ENCODE data around the gene BRD2. TPM values are rescaled to one million over a fixed set of nuclear protein-coding genes. Genes with fewer than 3 reads are reported as not detected.

BRD2 gene
- total and polyA plus RNA-seq, 11 donors = 56.8 to 107 (median 73.1) TPM

- H3K4me3 ChIP-seq = peak overlapping the region; percentile 63 to 100 (median 80)
- peaks cover 0 to 20% (median 10%) of the 10 kb centered on the region in 9 donors for H3K36me3 ChIP-seq
- H3K4me1 ChIP-seq = peaks cover 0 to 34% (median 16%) of the 10 kb centered on the region in 12 donors
- H3K27ac ChIP-seq = peak overlapping the region; percentile 97 to 100 (median 100)
- no peaks in the 10 kb centered on the region for H3K27me3 ChIP-seq
- ATAC-seq (peak; percentile 18 to 51 (median 42)), DNase-seq (peak; percentile 68 to 84 (median 79))
- TF ChIP-seq POLR2A (IDR thresholded peaks at IDR 0.05) = no peak
- TF ChIP-seq, protein P1, sequence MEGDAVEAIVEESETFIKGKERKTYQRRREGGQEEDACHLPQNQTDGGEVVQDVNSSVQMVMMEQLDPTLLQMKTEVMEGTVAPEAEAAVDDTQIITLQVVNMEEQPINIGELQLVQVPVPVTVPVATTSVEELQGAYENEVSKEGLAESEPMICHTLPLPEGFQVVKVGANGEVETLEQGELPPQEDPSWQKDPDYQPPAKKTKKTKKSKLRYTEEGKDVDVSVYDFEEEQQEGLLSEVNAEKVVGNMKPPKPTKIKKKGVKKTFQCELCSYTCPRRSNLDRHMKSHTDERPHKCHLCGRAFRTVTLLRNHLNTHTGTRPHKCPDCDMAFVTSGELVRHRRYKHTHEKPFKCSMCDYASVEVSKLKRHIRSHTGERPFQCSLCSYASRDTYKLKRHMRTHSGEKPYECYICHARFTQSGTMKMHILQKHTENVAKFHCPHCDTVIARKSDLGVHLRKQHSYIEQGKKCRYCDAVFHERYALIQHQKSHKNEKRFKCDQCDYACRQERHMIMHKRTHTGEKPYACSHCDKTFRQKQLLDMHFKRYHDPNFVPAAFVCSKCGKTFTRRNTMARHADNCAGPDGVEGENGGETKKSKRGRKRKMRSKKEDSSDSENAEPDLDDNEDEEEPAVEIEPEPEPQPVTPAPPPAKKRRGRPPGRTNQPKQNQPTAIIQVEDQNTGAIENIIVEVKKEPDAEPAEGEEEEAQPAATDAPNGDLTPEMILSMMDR (IDR thresholded peaks at IDR 0.05) = peak in 1 of 12 donors; percentile 35
- intact Hi-C loops (cut with DNase I) = loop anchor here in 2 of 10 donors (5.0 kb wide), 2 partner anchors 37 to 127 kb away; partner anchors contain the start of gene PSMB8 (in 1 of the 2)
- no peaks in the 10 kb centered on the region for H3K9me3 ChIP-seq
- 0 to 2% (median 1%) methylated on average over 19 to 40 of the region's 40 CpGs for WGBS, 4 donors
Measured at GRCh38 chr6:32968867-32969684, 682 bp downstream of the BRD2 start.

DNA sequence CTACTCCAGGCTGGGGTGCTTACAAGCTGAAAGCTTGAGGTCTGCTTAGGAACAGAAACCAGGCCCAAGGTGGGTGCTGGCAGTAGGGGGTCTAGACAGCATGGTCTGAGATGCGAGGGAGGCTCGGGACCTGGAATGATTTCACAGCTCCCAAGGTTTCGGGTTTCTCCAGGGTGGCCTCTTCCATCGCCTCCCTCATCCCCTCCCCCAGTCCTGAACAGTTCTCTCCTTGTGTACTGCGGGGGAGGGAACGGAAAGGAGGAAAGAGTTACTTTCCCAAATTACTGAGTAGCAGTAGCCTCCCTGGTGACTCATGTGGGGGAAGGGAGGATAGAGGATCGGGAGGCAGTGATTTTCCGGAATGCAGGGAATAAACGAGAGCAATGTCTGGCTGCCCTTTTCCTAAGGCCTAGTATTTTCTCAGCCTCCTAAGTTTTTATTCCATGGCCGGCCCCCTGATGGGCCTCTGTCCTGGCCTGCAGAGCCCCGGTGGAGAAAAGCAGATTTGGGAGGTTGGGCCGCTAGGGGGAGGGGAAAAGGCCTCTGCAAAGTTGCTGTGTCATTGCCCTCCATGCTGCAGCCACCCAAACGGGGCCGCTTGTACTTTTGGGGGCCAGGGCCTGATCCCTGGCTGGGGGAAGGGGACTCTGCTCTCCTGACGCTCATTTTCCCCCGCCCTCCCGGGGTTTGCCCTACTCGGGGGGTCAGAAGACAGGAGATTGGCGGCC, 1.5 kb downstream of the BRD2 start:
- ATAC-seq = peak in 3 of 4 donors; percentile 4 to 27 (median 24)
- Histone ChIP-seq H3K4me3 (peak overlapping the region; percentile 63 to 100 (median 80)), H3K27me3 (no peaks in the 10 kb centered on the region), H3K27ac (peak overlapping the region; percentile 97 to 100 (median 100)), H3K4me1 (peaks cover 0 to 36% (median 21%) of the 10 kb centered on the region in 12 donors), H3K9me3 (no peaks in the 10 kb centered on the region), H3K36me3 (peaks cover 4 to 28% (median 14%) of the 10 kb centered on the region in 9 donors)
- intact Hi-C loops (cut with DNase I) = loop anchor here in 2 of 10 donors (1.0 to 10.0 kb wide), 5 partner anchors 38 to 843 kb away; partner anchors contain the start of genes PSMB8 (in 2 of the 2), ATF6B (in 1 of the 2), GPSM3 (in 1 of the 2) and PBX2 (in 1 of the 2)
- peak; percentile 82 to 86 (median 83) for DNase-seq
- WGBS, 4 donors = 0 to 1% (median 1%) methylated on average over 18 to 19 of the region's 19 CpGs
- TF ChIP-seq, protein P1 (IDR thresholded peaks at IDR 0.05) = peak in 9 of 12 donors; percentile 11 to 49 (median 32)
- TF ChIP-seq POLR2A (IDR thresholded peaks at IDR 0.05) = no peak

DNA sequence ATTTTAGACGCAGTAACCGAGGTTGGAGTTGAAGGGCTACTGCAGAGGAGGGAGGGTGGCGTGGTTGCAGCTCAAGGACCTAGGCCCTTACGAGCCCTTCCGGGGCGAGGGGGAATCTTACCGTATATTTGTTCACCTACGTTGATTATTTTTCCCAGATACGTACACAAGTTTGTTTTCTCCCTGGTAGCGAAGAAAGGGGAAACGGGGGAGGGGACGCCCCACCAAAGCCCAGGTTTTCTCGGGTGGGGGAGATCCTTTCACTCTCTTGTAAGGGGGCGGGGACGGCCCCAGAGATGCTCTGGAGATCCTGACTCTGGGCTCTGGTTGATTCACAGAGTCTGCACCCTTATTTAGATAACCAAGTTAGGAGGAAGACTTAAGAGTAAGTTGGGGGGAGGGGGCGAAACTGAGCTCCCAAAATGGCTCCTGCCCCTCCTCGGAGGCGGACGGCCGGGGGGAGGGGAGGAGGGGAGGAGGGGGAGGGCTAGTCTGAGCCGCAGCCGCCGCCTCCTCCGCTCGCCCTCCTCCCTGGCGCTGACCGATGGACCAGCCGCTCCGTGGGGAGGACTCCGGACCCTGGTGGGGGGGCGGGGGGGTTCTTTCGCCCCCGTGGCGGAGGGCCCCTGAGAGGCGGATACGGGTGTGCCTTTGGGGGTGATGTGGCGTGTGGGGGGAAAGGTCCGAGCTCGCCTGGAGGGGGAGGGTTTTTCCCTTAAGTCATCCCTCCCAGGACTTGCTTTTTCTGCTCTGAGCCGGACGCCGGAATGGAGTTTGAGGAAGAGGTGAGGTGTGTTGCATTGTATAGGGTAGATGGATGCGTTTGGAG, 2.2 kb downstream of the BRD2 start:
- peaks cover 0 to 39% (median 26%) of the 10 kb centered on the region in 12 donors for H3K4me1 ChIP-seq
- peak; percentile 47 to 58 (median 52) for ATAC-seq
- H3K9me3 ChIP-seq = no peaks in the 10 kb centered on the region
- DNase-seq = peak; percentile 92 to 95 (median 94)
- H3K4me3 ChIP-seq = peak overlapping the region; percentile 63 to 100 (median 80)
- H3K36me3 ChIP-seq = peaks cover 7 to 35% (median 22%) of the 10 kb centered on the region in 9 donors
- WGBS, 4 donors = 0 to 1% (median 1%) methylated on average over 24 to 43 of the region's 43 CpGs
- peak overlapping the region; percentile 97 to 100 (median 100) for H3K27ac ChIP-seq
- H3K27me3 ChIP-seq = no peaks in the 10 kb centered on the region
- no peak for TF ChIP-seq POLR2A (IDR thresholded peaks at IDR 0.05)
- intact Hi-C loops (cut with DNase I) = loop anchor here in 2 of 10 donors (1.0 to 10.0 kb wide), 4 partner anchors 128 to 843 kb away; partner anchors contain the start of genes ATF6B (in 1 of the 2), GPSM3 (in 1 of the 2), PBX2 (in 1 of the 2) and PSMB8 (in 1 of the 2)

- Histone ChIP-seq H3K36me3 (peaks cover 13 to 41% (median 28%) of the 10 kb centered on the region in 9 donors), H3K27ac (peak overlapping the region; percentile 97 to 100 (median 100)), H3K4me3 (peak overlapping the region; percentile 63 to 100 (median 80)), H3K27me3 (no peaks in the 10 kb centered on the region), H3K4me1 (peaks cover 0 to 40% (median 31%) of the 10 kb centered on the region in 12 donors), H3K9me3 (no peaks in the 10 kb centered on the region)
- DNase-seq (no peak), ATAC-seq (no peak)
- intact Hi-C loops (cut with DNase I) = loop anchor here in 2 of 10 donors (5.0 to 10.0 kb wide), 3 partner anchors 129 to 844 kb away; partner anchors contain the start of genes ATF6B (in 1 of the 2), GPSM3 (in 1 of the 2), PBX2 (in 1 of the 2) and PSMB8 (in 1 of the 2)
- 0 to 1% (median 0%) methylated on average over 15 of the region's 15 CpGs for WGBS, 4 donors
- no peak for TF ChIP-seq POLR2A (IDR thresholded peaks at IDR 0.05)
- TF ChIP-seq, protein P1 (IDR thresholded peaks at IDR 0.05) = no peak
Measured at GRCh38 chr6:32971242-32971580, 2.8 kb downstream of the BRD2 start.

Data from heart left ventricle (tissue), 16 donors.